Right lobe of liver (tissue), 6 donors: ENCODE measurements around the gene KCNQ1OT1. TPM values are rescaled to one million over a fixed set of nuclear protein-coding genes. Genes with fewer than 3 reads are reported as not detected.

Experiments used
- ATAC-seq, 4 donors: fragments of 200-7000 bp; cut with Tn5 transposase; one replicate each; pipeline ENCODE4 v1.9.1; 2020; ENCODE audit warnings: mild to moderate bottlenecking in 4 of 4, moderate library complexity in 4 of 4
- DNase-seq, 3 donors: peaks; one replicate each; pipeline ENCODE4 v3.0.0-alpha.2; 2020
- H3K27ac ChIP-seq, 3 donors: fragments of 200-600 bp; one replicate each; pipeline ENCODE4 v1.8.0; 2022
- H3K27me3 ChIP-seq, 2 donors: fragments of 200-600 bp; one replicate each; pipeline ENCODE4 v1.8.0; 2022
- H3K36me3 ChIP-seq, 4 donors: fragments of 200-600 bp; sonication (generic) in 1 of 4; one replicate each; pipeline versions ENCODE4 v1.5.1 to v1.8.0; 2017 to 2022; ENCODE audit warnings: control low read depth in 1 of 4
- H3K4me1 ChIP-seq, 4 donors: fragments of 200-600 bp; sonication (generic) in 1 of 4; one replicate each; pipeline versions ENCODE4 v1.5.1 to v1.8.0; 2017 to 2022; ENCODE audit warnings: control low read depth in 1 of 4
- H3K4me3 ChIP-seq, 3 donors: fragments of 200-600 bp; one replicate each; pipeline ENCODE4 v1.8.0; 2022
- H3K9me3 ChIP-seq, 4 donors: fragments of 200-600 bp; sonication (generic) in 1 of 4; one replicate each; pipeline versions ENCODE4 v1.5.1 to v1.8.0; 2017 to 2022; ENCODE audit warnings: control low read depth in 1 of 4
- POLR2A ChIP-seq: fragments of 450-650 bp; IDR thresholded peaks from one replicate; pipeline ENCODE4 v1.6.1; 2017; ENCODE audit warnings: antibody characterized with exemption, mild to moderate bottlenecking
- WGBS: methylation state at CpG from one replicate; pipeline ENCODE4 v1.1.6; 2018; ENCODE audit warnings: low coverage, low lambda C conversion rate; ENCODE audit not compliant: insufficient coverage; ENCODE audit errors: missing lambda C conversion rate; 5-methylcytosine and 5-hydroxymethylcytosine counted together
- intact Hi-C, 2 donors: fragments of 100-400 bp; cut with DNase I; formaldehyde crosslinking; loops; one replicate each; pipeline versions ENCODE4 v1.11.2 to v1.14.1; 2022
- total RNA-seq, 6 experiments: library from RNA; depleted of rRNA in 2 of 6; stranded (reverse); fragments of >200 nt in 2 of 6; fragmentation: NEBNext Ultra II Directional in 3 of 6; extraction: Animal tissue kit (Norgen Biotek cat#: 25700) in 3 of 6; gene quantifications; one replicate each; pipeline versions ENCODE4 v1.1.0 to v1.2.4, GENCODE V29; 2016 to 2023
- TF ChIP-seq, protein P1 (sequence below), 4 donors: fragments of 200-600 bp in 3 of 4; fragments of 450-650 bp in 1 of 4; IDR thresholded peaks; one replicate each; pipeline versions ENCODE4 v1.5.1 to v1.8.0; 2016 to 2022; ENCODE audit warnings: antibody characterized with exemption in 4 of 4, mild to moderate bottlenecking in 2 of 4
- donor health status: DM: no; HTN: yes; CAD: no.
- donor health status: DM: no; HTN: no; CAD: no.
- donor health status: DM: no; HTN: no; CAD: no.
- donor health status: DM: no; HTN: yes; CAD: no.
- donor health status: DM: no; HTN: yes; CAD: no.

Gene KCNQ1OT1
- total RNA-seq, 6 experiments from 2014 or later, result 0.37 to 1.7 (median 0.60) TPM

DNA sequence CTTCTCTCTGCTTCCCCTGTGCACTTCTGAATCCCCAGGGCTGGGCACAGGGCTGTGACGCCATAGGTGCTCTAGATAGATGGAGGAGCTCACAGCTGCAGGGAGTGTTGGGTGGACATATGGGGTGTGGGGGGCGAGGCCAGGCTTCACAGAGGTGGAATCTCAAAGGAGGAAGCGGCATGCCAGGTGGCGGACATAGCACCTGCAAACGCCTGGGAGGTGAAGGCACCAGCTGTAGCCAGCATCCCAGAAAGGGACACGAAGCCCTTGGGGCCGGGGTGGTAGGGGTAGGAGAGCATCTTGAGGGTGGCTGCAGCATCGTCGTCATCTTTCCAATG lies 14.6 kb upstream of the KCNQ1OT1 start:
- no peak overlapping the region for H3K27ac ChIP-seq
- DNase-seq (peak in 1 of 3 donors; percentile 37), ATAC-seq (no peak)
- no peak for TF ChIP-seq POLR2A
- TF ChIP-seq, protein P1, sequence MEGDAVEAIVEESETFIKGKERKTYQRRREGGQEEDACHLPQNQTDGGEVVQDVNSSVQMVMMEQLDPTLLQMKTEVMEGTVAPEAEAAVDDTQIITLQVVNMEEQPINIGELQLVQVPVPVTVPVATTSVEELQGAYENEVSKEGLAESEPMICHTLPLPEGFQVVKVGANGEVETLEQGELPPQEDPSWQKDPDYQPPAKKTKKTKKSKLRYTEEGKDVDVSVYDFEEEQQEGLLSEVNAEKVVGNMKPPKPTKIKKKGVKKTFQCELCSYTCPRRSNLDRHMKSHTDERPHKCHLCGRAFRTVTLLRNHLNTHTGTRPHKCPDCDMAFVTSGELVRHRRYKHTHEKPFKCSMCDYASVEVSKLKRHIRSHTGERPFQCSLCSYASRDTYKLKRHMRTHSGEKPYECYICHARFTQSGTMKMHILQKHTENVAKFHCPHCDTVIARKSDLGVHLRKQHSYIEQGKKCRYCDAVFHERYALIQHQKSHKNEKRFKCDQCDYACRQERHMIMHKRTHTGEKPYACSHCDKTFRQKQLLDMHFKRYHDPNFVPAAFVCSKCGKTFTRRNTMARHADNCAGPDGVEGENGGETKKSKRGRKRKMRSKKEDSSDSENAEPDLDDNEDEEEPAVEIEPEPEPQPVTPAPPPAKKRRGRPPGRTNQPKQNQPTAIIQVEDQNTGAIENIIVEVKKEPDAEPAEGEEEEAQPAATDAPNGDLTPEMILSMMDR (IDR thresholded peaks at IDR 0.05), result no peak
- no peaks in the 10 kb centered on the region for H3K27me3 ChIP-seq
- 68% methylated on average over 5 of the region's 9 CpGs for WGBS
- H3K9me3 ChIP-seq, result no peaks in the 10 kb centered on the region
- no peaks in the 10 kb centered on the region for H3K4me1 ChIP-seq
- no peak overlapping the region for H3K4me3 ChIP-seq
- intact Hi-C loops, result no loop called here
- no peaks in the 10 kb centered on the region for H3K36me3 ChIP-seq

DNA sequence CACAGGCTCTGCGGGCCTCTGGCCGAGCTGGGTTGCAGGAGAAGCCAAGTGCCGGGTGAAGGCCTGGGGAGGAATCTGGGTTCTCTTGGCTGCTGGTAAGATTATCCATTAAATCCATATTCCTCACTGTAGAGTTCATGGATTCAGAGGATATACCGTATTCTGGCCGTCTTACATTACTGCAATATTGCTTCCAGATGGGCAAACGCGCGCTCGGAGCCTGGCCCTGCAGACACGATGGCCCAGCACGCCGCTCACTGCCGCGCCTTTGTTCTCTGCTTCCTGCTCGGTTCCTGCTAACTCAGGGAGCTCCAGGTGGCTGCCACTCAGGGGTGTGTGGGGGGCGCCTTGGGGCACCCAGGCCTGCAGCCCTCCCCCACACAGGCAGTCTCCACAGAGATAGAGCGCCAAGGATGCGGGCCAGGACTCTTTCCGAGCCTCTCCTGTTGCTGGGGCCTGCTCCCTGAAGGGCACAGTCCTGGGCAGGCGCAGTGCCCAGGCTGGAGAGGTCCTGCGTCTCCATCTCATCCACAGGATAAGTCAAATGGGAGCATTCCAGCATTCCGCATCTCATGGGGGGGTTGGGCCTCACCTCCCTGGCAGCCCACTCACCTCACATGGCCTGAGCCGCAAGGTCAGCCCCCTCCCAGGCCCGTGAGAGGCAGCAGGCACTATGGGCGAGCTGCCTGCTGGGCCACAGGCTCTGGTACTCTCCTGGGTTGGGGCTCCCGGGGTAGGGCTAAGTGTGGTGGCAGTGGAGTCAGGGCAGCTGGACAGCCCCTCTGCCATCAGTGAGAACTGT lies 14.1 kb upstream of the KCNQ1OT1 start:
- ATAC-seq, result no peak
- DNase-seq, result peak in 1 of 3 donors; percentile 35
- H3K4me3 ChIP-seq, result no peak overlapping the region
- H3K27ac ChIP-seq, result no peak overlapping the region
- WGBS, result 95% methylated on average over 13 of the region's 26 CpGs
- no peaks in the 10 kb centered on the region for H3K9me3 ChIP-seq
- intact Hi-C loops, result no loop called here
- TF ChIP-seq, protein P1 (IDR thresholded peaks at IDR 0.05), result no peak
- no peak for TF ChIP-seq POLR2A
- H3K27me3 ChIP-seq, result no peaks in the 10 kb centered on the region
- no peaks in the 10 kb centered on the region for H3K36me3 ChIP-seq
- H3K4me1 ChIP-seq, result no peaks in the 10 kb centered on the region

DNA sequence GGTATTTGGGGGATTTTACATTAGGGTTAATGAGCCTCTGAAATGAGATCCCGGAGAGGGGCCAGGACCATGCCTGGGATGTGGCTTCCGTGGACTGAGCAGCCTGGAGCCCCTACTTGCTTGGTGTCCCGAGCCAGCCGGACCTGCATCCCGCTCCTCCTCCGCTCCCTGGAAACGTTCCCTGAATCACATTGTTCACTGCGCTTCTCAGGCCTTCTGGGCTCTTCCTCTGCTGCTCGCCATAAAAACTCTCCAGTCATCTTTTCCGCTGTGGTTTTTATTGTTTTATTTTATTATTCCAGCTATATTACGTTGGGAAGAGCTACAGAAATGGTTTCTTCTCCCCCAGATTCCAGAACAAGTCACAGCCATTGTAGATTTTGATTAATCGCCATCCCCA lies 13.3 kb upstream of the KCNQ1OT1 start:
- no peak overlapping the region for H3K4me3 ChIP-seq
- TF ChIP-seq POLR2A, result no peak
- TF ChIP-seq, protein P1 (IDR thresholded peaks at IDR 0.05), result no peak
- DNase-seq (peak in 1 of 3 donors; percentile 35), ATAC-seq (no peak)
- no peaks in the 10 kb centered on the region for H3K36me3 ChIP-seq
- H3K4me1 ChIP-seq, result no peaks in the 10 kb centered on the region
- no peak overlapping the region for H3K27ac ChIP-seq
- intact Hi-C loops, result no loop called here
- H3K27me3 ChIP-seq, result no peaks in the 10 kb centered on the region
- WGBS, result 85% methylated on average over 5 of the region's 12 CpGs
- no peaks in the 10 kb centered on the region for H3K9me3 ChIP-seq

DNA sequence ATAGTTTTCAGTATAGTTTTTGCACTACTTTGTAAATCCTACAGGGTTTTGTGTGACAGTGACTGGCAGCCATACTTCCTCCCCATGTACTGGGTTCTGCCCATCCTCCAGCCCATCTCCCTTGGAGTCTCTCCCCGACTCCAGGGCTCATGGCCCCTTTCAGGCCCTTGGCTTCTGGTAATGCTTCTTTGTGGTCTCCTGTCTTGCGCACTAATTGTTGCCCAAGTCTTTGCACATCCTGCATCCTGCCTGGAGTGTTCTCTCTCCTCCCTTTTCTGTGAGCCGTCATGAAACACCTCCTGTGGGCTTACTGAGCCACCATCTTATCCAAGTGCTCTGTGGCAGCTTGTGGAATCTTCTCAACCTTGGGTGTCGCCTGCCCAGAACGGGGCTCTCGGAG lies 11.4 kb upstream of the KCNQ1OT1 start:
- WGBS, result 63% methylated on average over 2 of the region's 6 CpGs
- intact Hi-C loops, result no loop called here
- DNase-seq, result no peak
- H3K9me3 ChIP-seq, result no peaks in the 10 kb centered on the region
- no peak overlapping the region for H3K27ac ChIP-seq
- no peak for ATAC-seq
- TF ChIP-seq POLR2A, result no peak
- TF ChIP-seq, protein P1 (IDR thresholded peaks at IDR 0.05), result no peak
- no peaks in the 10 kb centered on the region for H3K36me3 ChIP-seq
- no peaks in the 10 kb centered on the region for H3K4me1 ChIP-seq
- H3K4me3 ChIP-seq, result no peak overlapping the region
- H3K27me3 ChIP-seq, result no peaks in the 10 kb centered on the region
